Peyer's patch (tissue), 4 donors: ENCODE data around the gene PIP5KL1.

Source experiments
- CTCF ChIP-seq, 6 experiments: fragments of 450-650 bp in 4 of 6; fragments of 200-600 bp in 2 of 6; sonication (generic) in 1 of 6; IDR thresholded peaks; one replicate each; pipeline ENCODE4 v1.5.1; 2017 to 2019; ENCODE audit warnings: antibody characterized with exemption in 6 of 6, mild to moderate bottlenecking in 3 of 6, moderate library complexity in 1 of 6
- POLR2A ChIP-seq, 2 donors: fragments of 450-650 bp; IDR thresholded peaks; one replicate each; pipeline ENCODE4 v1.5.1; 2017; ENCODE audit warnings: antibody characterized with exemption in 2 of 2, mild to moderate bottlenecking in 2 of 2, moderate library complexity in 2 of 2

DNA sequence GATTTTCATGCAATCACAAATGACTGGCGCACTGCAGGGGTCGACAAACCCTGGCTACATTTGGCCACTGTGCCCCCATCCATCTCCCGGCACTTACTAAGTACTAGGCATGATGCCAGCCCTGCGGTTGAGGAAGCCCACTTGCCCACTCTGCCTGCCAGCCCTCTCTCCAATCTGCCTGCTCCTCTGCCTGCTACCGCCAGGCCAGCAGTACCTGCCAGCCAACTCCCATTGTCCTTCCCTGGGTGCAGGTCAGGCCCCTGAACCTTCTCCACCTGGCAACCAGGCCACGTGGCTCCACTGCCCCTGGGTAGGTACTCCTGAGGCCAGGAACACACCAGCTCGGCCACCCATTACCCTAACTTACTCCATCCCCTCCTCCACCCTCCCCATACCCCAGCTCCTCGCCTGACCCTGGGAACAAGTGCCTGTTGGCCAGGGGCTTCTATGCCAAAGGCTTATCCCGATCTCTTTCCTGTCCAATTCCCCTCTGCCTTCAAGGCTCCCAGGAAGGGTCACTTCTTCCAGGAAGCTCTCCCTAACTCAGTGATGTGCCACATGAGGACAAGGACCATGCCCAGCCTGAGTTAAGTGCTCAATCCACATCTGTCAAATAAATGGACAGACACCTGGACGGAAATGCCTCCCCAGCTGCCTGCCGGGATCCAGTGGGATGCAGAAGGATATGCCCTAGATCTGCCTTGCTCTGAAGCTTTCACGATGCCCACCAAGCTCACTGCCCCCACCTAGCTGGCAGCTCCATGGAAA is 43.6 kb upstream of the PIP5KL1 start:
- no peak for TF ChIP-seq CTCF (IDR thresholded peaks at IDR 0.05)
- no peak for TF ChIP-seq POLR2A (IDR thresholded peaks at IDR 0.05)
